COLO829 (cell line): ENCODE measurements around the gene MAN2B2.
"Not testable (repeated sequence)": the region's sequence is repeated elsewhere in the genome, so short reads cannot be mapped to it uniquely, and the experiment has no call there.

Source experiments
- DNase-seq: peaks from one replicate; pipeline ENCODE4 v3.0.0; 2012; ENCODE audit warnings: low spot score

Gene MAN2B2

GRCh38 chr4:6617246-6617645, 42.3 kb downstream of the MAN2B2 start:
- DNase-seq: no peak

- no peak for DNase-seq
Observed at GRCh38 chr4:6618386-6619115, 43.6 kb downstream of the MAN2B2 start.

GRCh38 chr4:6619116-6619465, 44.1 kb downstream of the MAN2B2 start:
- DNase-seq: no peak

- DNase-seq: no peak
Observed at GRCh38 chr4:6619466-6620255, 44.7 kb downstream of the MAN2B2 start.

- DNase-seq: no peak
Observed at GRCh38 chr4:6620296-6620695, 45.3 kb downstream of the MAN2B2 start.

- DNase-seq: no peak
Observed at GRCh38 chr4:6620891-6621555, 46.0 kb downstream of the MAN2B2 start.

- no peak for DNase-seq
Observed at GRCh38 chr4:6621556-6621927, 46.6 kb downstream of the MAN2B2 start.

GRCh38 chr4:6622744-6623143, 47.8 kb downstream of the MAN2B2 start:
- no peak for DNase-seq

GRCh38 chr4:6625256-6625655, 50.3 kb downstream of the MAN2B2 start:
- DNase-seq: no peak

- DNase-seq: no peak
Observed at GRCh38 chr4:6626066-6626465, 51.1 kb downstream of the MAN2B2 start.

- DNase-seq: no peak
Observed at GRCh38 chr4:6627832-6628231, 52.8 kb downstream of the MAN2B2 start.

- not testable (repeated sequence) for DNase-seq
Observed at GRCh38 chr4:6628484-6628883, 53.5 kb downstream of the MAN2B2 start.

- no peak for DNase-seq
Observed at GRCh38 chr4:6632125-6632524, 57.1 kb downstream of the MAN2B2 start.

GRCh38 chr4:6633091-6633906, 58.3 kb downstream of the MAN2B2 start:
- no peak for DNase-seq

GRCh38 chr4:6634746-6635145, 59.8 kb downstream of the MAN2B2 start:
- DNase-seq: no peak

- no peak for DNase-seq
Observed at GRCh38 chr4:6639137-6639680, 64.2 kb downstream of the MAN2B2 start.

- DNase-seq: peak; percentile 84
Observed at GRCh38 chr4:6640292-6641163, 65.5 kb downstream of the MAN2B2 start, which contains the start of gene MRFAP1. Gene MRFAP1, plus strand, starts transcription at chr4:6640685. Its CDS starts 178 bp downstream, at chr4:6640863.

- no peak for DNase-seq
Observed at GRCh38 chr4:6641164-6641970, 66.4 kb downstream of the MAN2B2 start.

- DNase-seq: no peak
Observed at GRCh38 chr4:6641971-6642320, 67.0 kb downstream of the MAN2B2 start.
